ENCODE data around the gene STRN3.

DNA sequence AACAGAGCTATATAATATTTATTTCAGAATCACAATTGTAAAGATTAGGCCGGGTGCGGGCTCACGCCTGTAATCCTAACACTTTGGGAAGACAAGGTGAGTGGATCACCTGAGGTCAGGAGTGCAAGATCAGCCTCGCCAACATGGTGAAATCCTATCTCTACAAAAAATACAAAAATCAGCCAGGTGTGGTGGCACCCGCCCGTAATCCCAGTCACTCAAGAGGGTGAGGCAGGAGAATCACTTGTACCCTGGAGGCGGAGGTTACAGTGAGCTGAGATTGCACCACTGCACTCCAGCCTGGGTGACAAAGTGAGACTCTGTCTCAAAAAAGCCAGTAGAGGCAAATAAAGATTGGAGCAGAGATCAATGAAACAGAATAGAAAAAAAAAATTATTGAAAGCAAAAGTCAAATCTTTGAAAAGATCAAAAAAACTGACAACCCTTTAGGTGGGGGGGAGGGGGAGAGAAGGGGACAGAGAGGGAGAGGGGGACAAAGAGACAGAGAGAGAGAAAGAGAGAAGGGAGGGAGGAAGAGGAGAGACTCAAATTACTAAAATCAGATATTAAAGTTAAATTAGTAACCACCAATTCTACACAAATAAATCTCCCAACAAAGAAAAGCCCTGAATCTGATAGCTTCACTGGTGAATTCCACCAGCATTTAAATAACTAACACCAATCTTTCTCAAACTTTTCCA lies 53.1 kb downstream of the STRN3 start:
- TF ChIP-seq, protein P1, sequence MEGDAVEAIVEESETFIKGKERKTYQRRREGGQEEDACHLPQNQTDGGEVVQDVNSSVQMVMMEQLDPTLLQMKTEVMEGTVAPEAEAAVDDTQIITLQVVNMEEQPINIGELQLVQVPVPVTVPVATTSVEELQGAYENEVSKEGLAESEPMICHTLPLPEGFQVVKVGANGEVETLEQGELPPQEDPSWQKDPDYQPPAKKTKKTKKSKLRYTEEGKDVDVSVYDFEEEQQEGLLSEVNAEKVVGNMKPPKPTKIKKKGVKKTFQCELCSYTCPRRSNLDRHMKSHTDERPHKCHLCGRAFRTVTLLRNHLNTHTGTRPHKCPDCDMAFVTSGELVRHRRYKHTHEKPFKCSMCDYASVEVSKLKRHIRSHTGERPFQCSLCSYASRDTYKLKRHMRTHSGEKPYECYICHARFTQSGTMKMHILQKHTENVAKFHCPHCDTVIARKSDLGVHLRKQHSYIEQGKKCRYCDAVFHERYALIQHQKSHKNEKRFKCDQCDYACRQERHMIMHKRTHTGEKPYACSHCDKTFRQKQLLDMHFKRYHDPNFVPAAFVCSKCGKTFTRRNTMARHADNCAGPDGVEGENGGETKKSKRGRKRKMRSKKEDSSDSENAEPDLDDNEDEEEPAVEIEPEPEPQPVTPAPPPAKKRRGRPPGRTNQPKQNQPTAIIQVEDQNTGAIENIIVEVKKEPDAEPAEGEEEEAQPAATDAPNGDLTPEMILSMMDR (IDR thresholded peaks at IDR 0.05; ENCODE audit: low read length) = no peak
- no peak for TF ChIP-seq EZH2 (IDR thresholded peaks at IDR 0.05; ENCODE audit: borderline replicate concordance, low read length)

Measured in OCI-LY1 (cell line).